ENCODE measurements around the gene PFAS.

The PFAS gene

DNA sequence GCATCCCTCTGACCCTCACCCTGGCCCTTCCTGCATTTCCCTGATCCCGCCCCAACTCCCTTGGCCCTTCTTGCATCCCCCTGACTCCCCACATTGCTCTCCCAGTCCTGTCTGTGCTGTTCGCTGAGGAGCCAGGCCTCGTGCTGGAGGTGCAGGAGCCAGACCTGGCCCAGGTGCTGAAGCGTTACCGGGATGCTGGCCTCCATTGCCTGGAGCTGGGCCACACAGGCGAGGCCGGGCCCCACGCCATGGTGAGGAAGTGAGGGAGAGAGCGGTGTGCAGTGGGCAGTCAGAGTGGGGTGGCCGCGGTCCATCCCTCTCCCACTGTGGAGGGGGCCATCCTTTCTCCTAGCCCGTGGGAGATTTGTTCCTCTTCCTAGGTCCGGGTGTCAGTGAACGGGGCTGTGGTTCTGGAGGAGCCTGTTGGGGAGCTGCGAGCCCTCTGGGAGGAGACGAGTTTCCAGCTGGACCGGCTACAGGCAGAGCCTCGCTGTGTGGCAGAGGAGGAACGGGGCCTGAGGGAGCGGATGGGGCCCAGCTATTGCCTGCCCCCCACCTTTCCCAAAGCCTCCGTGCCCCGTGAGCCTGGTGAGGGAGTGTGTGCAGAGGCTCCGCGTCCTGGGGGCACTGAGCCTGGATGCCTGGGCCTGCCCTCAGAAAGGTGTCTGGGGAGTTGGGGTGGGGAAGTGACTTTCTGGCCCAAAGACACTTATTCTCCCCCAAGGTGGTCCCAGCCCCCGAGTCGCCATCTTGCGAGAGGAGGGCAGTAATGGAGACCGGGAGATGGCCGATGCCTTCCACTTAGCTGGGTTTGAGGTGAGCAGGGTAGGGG lies 17.8 kb downstream of the PFAS start:
- DNase-seq, result no peak

DNA sequence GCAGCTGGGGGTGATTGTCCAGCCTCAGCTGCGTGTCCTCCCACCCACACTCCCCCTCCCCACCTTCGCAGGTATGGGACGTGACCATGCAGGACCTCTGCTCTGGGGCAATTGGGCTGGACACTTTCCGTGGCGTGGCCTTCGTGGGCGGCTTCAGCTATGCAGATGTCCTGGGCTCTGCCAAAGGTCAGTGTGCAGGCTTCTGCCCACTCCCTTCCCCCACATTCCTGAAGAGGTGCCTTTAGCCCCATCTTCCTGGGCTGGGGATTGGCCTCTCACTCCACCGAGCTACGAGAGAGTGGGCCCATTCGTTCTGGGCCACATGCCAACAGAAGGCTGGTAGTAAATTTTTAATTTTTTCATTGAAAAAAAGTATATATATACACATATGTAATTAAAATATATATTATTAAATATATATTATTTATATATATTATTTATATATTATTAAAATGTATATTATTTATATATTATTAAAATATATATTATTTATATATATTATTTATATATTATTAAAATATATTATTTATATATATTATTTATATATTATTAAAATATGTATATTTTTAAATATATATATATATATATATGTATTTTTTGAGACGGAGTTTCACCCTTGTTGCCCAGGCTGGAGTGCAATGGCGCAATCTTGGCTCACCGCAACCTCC lies 18.5 kb downstream of the PFAS start:
- DNase-seq, result no peak

GRCh38 chr17:8268550-8269298 lies 19.6 kb downstream of the PFAS start:
- DNase-seq, result no peak

DNA sequence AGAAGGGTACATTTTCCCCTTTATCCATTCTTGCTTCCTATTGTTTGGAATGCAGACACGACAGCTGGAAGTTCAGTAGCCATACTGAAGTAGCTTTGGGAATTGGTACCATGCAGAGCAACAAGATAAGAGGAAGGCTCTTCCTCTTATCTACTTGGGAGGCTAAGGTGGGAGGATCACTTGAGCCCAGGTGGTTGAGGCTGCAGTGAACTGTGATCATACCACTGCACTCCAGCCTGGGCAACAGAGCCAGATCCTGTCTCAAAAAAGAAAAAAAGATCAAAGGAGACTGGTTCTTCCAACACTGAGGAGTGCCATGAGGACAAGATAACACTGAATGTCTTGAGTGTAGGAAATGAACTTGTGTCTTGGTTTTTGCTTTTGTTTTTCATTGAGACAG lies 23.3 kb downstream of the PFAS start:
- no peak for DNase-seq

- DNase-seq, result no peak
Observed at GRCh38 chr17:8273884-8274444, 24.9 kb downstream of the PFAS start.

- no peak for DNase-seq
Observed at GRCh38 chr17:8274816-8275215, 25.7 kb downstream of the PFAS start.

- DNase-seq, result no peak
Observed at GRCh38 chr17:8275421-8276290, 26.6 kb downstream of the PFAS start.

- no peak for DNase-seq
Observed at GRCh38 chr17:8277317-8277716, 28.2 kb downstream of the PFAS start.

DNA sequence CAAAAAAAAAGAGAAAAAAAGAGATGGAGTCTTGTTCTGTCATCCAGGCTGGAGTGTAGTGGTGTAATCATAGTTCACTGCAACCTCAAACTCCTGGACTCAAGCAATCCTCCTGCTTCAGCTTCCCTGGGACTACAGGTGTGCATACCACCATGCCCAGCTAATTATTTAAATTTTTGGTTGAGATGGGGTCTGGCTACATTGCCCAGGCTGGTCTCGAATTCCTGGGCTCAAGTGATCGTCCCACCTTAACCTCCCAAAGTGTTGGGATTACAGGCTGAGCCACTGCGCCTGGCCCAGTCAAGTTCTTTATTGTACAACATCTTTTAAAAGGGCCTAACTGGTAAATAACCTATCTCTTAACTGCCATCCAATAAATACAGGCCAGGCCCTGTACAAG lies 33.3 kb downstream of the PFAS start:
- no peak for DNase-seq

GRCh38 chr17:8283356-8283755 lies 34.3 kb downstream of the PFAS start:
- no peak for DNase-seq

DNA sequence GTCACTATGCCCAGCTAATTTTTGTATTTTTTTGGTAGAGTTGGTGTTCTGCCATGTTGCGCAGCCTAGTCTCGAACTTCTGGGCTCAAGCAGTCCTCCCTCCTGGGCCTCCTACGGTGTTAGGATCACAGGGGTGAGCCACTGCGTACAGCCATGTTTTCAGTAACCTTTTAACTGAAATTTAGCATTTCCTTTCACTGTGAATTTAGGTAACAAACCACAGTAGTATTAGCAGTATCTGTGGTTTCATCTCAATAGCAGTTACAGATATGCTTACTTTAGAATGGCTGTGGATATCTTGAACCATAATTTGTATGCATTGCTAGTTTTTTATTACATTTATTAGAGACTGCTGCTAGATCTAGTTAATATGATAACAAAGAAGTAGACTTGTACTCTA lies 35.0 kb downstream of the PFAS start:
- DNase-seq, result no peak

GRCh38 chr17:8285270-8286181 lies 36.4 kb downstream of the PFAS start:
- no peak for DNase-seq

DNA sequence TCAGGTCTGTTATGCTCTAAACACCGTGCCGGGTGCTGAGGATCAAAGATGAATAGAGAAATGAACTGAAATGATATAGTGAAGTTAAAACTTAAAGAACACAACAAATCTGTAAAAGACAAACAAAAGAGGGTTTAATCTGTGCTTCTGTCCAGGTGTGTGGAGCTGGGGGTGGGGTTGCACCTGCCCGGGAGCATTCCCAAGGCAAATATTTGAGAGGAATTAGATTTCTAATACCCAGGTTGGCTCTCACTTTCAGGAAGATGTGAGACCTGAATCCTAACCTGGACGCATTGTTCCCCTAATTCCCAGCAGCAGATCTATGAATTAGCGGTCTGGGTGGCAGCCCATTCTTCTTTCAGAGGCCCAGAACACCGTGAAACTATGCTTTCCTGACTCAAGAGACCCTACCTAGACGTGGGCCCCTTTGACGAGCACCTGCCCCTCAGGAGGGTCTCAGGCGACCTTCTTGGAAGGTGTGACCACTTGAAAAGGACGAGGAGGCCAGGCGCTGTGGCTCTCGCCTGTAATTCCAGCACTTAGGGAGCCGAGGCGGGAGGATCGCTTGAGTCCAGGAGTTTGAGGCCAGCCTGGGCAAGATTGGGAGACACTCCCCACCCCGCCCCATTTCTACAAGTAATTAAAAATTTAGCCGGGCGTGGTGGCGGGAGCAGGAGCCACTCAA lies 38.7 kb downstream of the PFAS start:
- DNase-seq, result peak in 2 of 51 donors; percentile 38 to 44

DNA sequence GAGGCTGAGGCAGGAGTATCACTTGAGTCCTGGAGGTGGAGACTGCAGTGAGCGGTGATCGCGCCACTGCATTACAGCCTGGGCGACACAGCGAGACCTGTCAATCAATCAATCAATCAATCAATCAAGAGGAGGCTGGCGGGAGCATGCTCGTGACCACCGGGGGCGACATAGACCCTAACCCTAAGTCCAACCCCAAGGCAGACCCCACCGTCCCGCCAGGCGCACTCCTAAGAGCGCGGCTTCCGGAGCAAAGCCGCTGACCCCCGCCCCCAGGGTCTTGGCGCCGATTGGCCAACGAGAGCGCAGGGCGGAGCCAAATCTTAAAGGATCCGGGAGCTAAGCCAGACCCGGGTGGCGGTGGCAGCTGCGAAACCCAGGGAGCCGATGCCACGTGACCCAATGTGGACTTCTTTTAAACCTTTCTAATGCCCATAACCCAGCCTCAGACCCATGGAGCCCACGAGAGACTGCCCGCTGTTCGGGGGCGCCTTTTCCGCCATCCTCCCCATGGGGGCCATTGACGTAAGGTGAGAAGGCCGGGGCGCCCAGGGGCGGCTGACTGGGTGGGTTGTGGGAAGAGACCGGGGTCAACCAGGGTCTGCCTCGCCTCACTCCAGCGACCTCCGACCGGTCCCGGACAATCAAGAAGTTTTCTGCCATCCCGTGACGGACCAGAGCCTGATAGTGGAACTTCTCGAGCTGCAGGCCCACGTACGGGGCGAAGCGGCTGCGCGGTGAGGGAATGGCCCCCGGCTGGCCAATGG lies 39.4 kb downstream of the PFAS start, which contains the start of gene RANGRF:
RANGRF (plus strand) TSS at position 335 of the 767 bp plus-strand sequence; CDS start at position 454, 119 bp downstream.
- peak; percentile 51 to 93 (median 83) for DNase-seq

- DNase-seq, result peak in 2 of 51 donors; percentile 51 to 55
Observed at GRCh38 chr17:8289103-8289397, 40.0 kb downstream of the PFAS start.

GRCh38 chr17:8290043-8290442 lies 41.0 kb downstream of the PFAS start:
- no peak for DNase-seq

- no peak for DNase-seq
Observed at GRCh38 chr17:8292639-8293395, 43.7 kb downstream of the PFAS start.

DNA sequence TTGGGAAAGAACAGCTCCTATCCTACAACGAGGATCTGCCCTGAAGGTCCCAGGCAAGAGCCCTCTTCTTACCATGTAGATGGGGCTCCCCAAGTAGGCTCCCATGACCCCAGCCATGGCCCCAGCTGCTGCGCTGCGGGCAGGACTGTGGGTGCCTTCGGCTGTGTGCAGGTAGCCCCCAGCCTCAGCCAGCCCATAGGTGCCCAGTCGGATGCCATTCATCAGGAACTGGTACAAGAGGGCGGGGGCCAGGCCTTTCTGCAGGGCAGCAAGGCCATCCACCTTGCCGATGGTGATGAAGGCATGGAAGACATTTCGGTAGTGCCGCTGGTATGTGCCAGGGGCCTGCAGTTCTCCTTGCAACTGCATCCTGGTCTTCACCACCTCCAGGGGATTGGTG lies 45.3 kb downstream of the PFAS start:
- DNase-seq, result no peak
